K562 (cell line): ENCODE measurements around the gene SDHC. TPM values are rescaled to one million over a fixed set of nuclear protein-coding genes. Genes with fewer than 3 reads are reported as not detected.

Source experiments
- CBFA2T2 ChIP-seq: fragments of 450-650 bp; conservative IDR thresholded peaks from 2 replicates; pipeline ENCODE4 v1.6.1; 2017; ENCODE audit warnings: mild to moderate bottlenecking
- CREM ChIP-seq: IDR thresholded peaks from 2 replicates; pipeline ENCODE4 v1.6.1; 2014; ENCODE audit warnings: antibody characterized with exemption, low read depth
- ELF4 ChIP-seq: fragments of 450-650 bp; formaldehyde crosslinking; IDR thresholded peaks from 2 replicates; pipeline ENCODE4 v1.4.0; 2022; ENCODE audit warnings: missing genetic modification characterization
- EWSR1 ChIP-seq: fragments of 450-650 bp; IDR thresholded peaks from 2 replicates; pipeline ENCODE4 v1.6.1; 2018; ENCODE audit warnings: borderline replicate concordance, mild to moderate bottlenecking, low read depth, moderate library complexity; ENCODE audit not compliant: partially characterized antibody
- FOXK1 ChIP-seq: sonication (generic); formaldehyde crosslinking; IDR thresholded peaks from 2 replicates; pipeline ENCODE4 v1.8.0; 2022; ENCODE audit warnings: missing genetic modification reagents, mild to moderate bottlenecking, borderline replicate concordance
- GTF2E2 ChIP-seq: fragments of 200-800 bp; sonication (Bioruptor generic); IDR thresholded peaks from 2 replicates; pipeline ENCODE4 v1.6.1; 2016; ENCODE audit warnings: missing genetic modification characterization, missing compliant biosample characterization
- MCM3 ChIP-seq: fragments of 450-650 bp; IDR thresholded peaks from 2 replicates; pipeline ENCODE4 v1.6.1; 2016
- MYNN ChIP-seq, 2 experiments: sonication (generic); formaldehyde crosslinking in 1 of 2; IDR thresholded peaks; 2 replicates each; pipeline versions ENCODE4 v1.5.0 to v1.6.1; 2016 to 2020; ENCODE audit warnings: antibody characterized with exemption in 1 of 2, missing genetic modification reagents in 1 of 2
- NELFE ChIP-seq: IDR thresholded peaks from 2 replicates; pipeline ENCODE4 v1.6.1; 2011; ENCODE audit warnings: mild to moderate bottlenecking; ENCODE audit not compliant: insufficient read depth, insufficient read length
- WHSC1 ChIP-seq: IDR thresholded peaks from one replicate; pipeline ENCODE4 v1.6.1; 2012; ENCODE audit warnings: low read length, control low read depth, inconsistent platforms
- ZNF212 ChIP-seq: fragments of 450-650 bp; formaldehyde crosslinking; IDR thresholded peaks from 2 replicates; pipeline ENCODE4 v1.4.0; 2020; ENCODE audit warnings: mild to moderate bottlenecking
- ZNF23 ChIP-seq: fragments of 250-450 bp; sonication (Bioruptor Pico); IDR thresholded peaks from 2 replicates; pipeline ENCODE4 v1.4.0; 2020; ENCODE audit warnings: mild to moderate bottlenecking
- ZNF384 ChIP-seq: IDR thresholded peaks from 2 replicates; pipeline ENCODE4 v1.6.1; 2012; ENCODE audit warnings: low read depth, low read length, improper control_type of control experiment
- polyA plus RNA-seq, 8 experiments: library from polyadenylated mRNA; depleted of rRNA in 4 of 8; stranded (reverse) in 5 of 8; unstranded in 3 of 8; fragments of >200 nt; fragmentation: Nextera tagmentation in 2 of 8; fragmentation: Illumina TruSeq in 1 of 8; extraction: Ambion mirVana in 2 of 8; extraction: Trizol in 1 of 8; gene quantifications; 2 replicates each; pipeline versions ENCODE4 v1.2.1 to v1.2.3, GENCODE V29; 2011 to 2014; ENCODE audit warnings: inconsistent platforms in 1 of 8, missing spikeins in 1 of 8
- total RNA-seq, 7 experiments: library from RNA; depleted of rRNA in 6 of 7; stranded (reverse); fragments of >200 nt in 6 of 7; fragmentation: Illumina TruSeq in 2 of 7; extraction: Trizol in 2 of 7; gene quantifications; 2 replicates each; pipeline versions ENCODE4 v1.2.1 to v1.2.3, GENCODE V29; 2011 to 2021; ENCODE audit warnings: low replicate concordance in 1 of 7
- TF ChIP-seq, protein P1 (sequence below): sonication (generic); formaldehyde crosslinking; IDR thresholded peaks from 2 replicates; pipeline ENCODE4 v1.8.0; 2022; ENCODE audit warnings: mild to moderate bottlenecking, missing genetic modification reagents, borderline replicate concordance
- TF ChIP-seq, protein P2 (sequence below): fragments of 250-450 bp; sonication (Bioruptor Pico); IDR thresholded peaks from 2 replicates; pipeline ENCODE4 v1.5.0; 2021; ENCODE audit warnings: mild to moderate bottlenecking, moderate library complexity
- TF ChIP-seq, protein P3 (sequence below): fragments of 450-650 bp; IDR thresholded peaks from 2 replicates; pipeline ENCODE4 v1.6.1; 2018; ENCODE audit warnings: mild to moderate bottlenecking, low read depth; ENCODE audit not compliant: partially characterized antibody
- TF ChIP-seq, protein P4 (sequence below): fragments of 250-450 bp; sonication (Bioruptor Pico); IDR thresholded peaks from 2 replicates; pipeline ENCODE4 v1.5.0; 2021
- TF ChIP-seq, protein P5 (sequence below): fragments of 250-450 bp; sonication (Bioruptor Pico); IDR thresholded peaks from 2 replicates; pipeline ENCODE4 v1.8.0; 2021; ENCODE audit warnings: moderate library complexity, mild to moderate bottlenecking, inconsistent platforms
- TF ChIP-seq, protein P6 (sequence below): fragments of 250-450 bp; sonication (Bioruptor Pico); IDR thresholded peaks from 2 replicates; pipeline ENCODE4 v1.4.0; 2020

Gene SDHC
- total and polyA plus RNA-seq, 9 of the 15 experiments (the other 6 are each of a cell fraction or from before 2014, with no cell fraction given), result 7.7 to 309 (median 174) TPM

DNA sequence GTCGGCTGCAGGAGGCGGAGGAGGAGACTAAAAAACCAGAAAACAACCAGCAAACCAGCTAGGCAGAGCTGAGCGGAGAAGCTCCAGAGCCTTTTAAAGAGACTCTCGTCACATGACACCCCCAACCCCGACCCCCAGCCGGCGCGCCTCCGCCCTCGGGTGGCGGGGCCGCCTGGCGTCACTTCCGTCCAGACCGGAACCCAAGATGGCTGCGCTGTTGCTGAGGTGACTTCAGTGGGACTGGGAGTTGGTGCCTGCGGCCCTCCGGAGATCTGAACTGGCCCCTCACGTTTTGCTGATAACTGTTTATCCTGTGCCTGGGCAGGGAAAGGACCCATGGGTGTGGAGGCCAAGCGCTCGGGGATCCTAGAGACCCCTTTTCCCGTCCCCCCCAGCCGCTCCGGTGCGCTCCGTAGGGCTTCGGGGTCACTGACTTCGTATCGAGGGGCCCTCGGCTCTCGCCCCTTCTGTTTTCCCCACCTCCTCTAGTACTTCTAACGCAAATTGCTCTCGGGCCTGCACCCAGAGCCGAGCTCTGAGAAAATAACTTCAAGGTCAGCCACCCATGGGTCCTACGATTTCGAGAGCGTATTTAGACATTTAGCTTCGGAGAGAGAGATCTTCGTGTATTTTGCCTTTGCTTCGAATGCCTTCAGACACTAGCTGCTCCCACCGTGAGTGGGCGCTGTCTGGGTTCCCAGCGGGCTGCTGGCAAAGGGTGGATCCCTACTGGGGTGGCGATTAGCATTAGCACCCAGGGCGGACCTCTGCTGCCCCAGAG, at the start of gene SDHC (continued):
- TF ChIP-seq, protein P1, sequence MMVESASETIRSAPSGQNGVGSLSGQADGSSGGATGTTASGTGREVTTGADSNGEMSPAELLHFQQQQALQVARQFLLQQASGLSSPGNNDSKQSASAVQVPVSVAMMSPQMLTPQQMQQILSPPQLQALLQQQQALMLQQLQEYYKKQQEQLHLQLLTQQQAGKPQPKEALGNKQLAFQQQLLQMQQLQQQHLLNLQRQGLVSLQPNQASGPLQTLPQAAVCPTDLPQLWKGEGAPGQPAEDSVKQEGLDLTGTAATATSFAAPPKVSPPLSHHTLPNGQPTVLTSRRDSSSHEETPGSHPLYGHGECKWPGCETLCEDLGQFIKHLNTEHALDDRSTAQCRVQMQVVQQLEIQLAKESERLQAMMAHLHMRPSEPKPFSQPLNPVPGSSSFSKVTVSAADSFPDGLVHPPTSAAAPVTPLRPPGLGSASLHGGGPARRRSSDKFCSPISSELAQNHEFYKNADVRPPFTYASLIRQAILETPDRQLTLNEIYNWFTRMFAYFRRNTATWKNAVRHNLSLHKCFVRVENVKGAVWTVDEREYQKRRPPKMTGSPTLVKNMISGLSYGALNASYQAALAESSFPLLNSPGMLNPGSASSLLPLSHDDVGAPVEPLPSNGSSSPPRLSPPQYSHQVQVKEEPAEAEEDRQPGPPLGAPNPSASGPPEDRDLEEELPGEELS (CRISPR knock-in tag), result no peak
- TF ChIP-seq, protein P2, sequence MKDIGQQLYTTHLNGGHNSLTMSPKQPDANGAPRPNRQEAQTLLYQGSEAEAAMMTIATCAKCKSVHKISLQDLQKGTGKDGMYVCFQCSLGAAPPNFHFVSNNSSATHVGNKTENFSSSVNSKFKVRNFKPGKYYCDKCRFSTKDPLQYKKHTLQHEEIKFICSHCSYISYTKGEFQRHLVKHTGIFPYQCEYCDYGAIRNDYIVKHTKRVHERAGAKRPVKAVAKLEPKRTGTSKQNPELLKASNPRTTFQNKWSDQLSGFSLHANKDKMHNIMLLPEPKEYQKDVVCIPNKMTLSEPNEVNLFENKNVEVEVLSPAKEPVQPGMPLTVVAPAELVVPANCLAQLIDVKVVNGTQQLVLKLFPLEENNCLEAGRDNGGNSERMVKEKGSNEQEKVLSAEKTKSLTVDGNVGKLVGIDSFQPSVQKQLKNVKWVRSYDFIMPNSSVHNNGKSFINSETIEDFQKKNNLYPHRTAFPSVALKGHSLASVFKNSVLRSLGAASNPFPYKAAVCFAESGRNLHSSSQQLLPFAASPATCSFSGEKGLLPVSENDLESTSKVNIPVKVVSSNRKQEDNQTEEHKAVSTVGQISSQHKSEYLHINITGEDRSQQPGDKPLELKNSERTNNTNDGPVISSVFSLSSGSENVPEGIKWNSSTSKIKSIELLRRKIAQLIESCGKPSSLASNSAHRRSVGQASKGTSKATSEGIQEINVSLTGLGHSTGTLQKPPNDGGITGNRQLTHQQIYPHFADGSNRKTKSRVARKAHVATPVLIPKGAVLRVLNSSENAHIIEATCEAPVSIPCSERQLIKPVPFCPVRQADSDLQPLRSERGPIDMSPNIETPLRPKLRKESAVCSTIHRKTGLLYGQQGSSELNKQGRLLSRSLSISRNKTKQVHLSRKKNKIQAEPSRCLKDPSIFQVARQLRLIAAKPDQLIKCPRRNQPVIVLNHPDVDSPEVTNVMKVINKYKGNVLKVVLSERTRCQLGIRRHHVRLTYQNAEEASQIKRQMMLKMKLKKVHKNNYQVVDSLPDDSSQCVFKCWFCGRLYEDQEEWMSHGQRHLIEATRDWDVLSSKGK, result no peak
- TF ChIP-seq MCM3, result no peak
- peak; percentile 47; the same call in 1 of the 2 replicates for TF ChIP-seq GTF2E2 (tag)
- peak; percentile 38; the same call in 1 of the 2 replicates for TF ChIP-seq CBFA2T2
- TF ChIP-seq FOXK1 (CRISPR knock-in tag), result 0 out of 2 replicates have a peak, but pooled peaks have one; percentile 9
- no peak for TF ChIP-seq NELFE
- no peak for TF ChIP-seq ZNF384
- no peak for TF ChIP-seq ZNF212 (CRISPR knock-in tag)
- no peak for TF ChIP-seq ZNF23 (CRISPR knock-in tag)
- TF ChIP-seq, protein P3, sequence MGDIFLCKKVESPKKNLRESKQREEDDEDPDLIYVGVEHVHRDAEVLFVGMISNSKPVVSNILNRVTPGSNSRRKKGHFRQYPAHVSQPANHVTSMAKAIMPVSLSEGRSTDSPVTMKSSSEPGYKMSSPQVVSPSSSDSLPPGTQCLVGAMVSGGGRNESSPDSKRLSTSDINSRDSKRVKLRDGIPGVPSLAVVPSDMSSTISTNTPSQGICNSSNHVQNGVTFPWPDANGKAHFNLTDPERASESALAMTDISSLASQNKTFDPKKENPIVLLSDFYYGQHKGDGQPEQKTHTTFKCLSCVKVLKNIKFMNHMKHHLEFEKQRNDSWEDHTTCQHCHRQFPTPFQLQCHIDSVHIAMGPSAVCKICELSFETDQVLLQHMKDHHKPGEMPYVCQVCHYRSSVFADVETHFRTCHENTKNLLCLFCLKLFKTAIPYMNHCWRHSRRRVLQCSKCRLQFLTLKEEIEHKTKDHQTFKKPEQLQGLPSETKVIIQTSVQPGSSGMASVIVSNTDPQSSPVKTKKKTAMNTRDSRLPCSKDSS, result no peak
- TF ChIP-seq MYNN (IDR thresholded peaks at IDR 0.05), result no peak; the same call in 1 of the 2 replicates
- TF ChIP-seq MYNN (CRISPR knock-in tag; IDR thresholded peaks at IDR 0.05), result no peak
- peak; percentile 97 for TF ChIP-seq CREM
- TF ChIP-seq, protein P4, sequence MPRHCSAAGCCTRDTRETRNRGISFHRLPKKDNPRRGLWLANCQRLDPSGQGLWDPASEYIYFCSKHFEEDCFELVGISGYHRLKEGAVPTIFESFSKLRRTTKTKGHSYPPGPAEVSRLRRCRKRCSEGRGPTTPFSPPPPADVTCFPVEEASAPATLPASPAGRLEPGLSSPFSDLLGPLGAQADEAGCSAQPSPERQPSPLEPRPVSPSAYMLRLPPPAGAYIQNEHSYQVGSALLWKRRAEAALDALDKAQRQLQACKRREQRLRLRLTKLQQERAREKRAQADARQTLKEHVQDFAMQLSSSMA (CRISPR knock-in tag), result no peak
- TF ChIP-seq WHSC1, result no peak
- TF ChIP-seq, protein P5, sequence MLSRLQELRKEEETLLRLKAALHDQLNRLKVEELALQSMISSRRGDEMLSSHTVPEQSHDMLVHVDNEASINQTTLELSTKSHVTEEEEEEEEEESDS (CRISPR knock-in tag), result no peak
- no peak for TF ChIP-seq EWSR1
- TF ChIP-seq ELF4 (CRISPR knock-in tag), result no peak
- TF ChIP-seq, protein P6, sequence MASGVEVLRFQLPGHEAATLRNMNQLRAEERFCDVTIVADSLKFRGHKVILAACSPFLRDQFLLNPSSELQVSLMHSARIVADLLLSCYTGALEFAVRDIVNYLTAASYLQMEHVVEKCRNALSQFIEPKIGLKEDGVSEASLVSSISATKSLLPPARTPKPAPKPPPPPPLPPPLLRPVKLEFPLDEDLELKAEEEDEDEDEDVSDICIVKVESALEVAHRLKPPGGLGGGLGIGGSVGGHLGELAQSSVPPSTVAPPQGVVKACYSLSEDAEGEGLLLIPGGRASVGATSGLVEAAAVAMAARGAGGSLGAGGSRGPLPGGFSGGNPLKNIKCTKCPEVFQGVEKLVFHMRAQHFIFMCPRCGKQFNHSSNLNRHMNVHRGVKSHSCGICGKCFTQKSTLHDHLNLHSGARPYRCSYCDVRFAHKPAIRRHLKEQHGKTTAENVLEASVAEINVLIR (CRISPR knock-in tag), result peak; percentile 88
